Activated CD4-positive, alpha-beta T cell treated with anti-CD3 and anti-CD28 coated beads, Interleukin-2, amount 10 ng/mL, durations not matched to agents 7 days and 5 days (primary cell): Measurements from ENCODE around the gene C1orf122. TPM values are rescaled to one million over a fixed set of nuclear protein-coding genes. Genes with fewer than 3 reads are reported as not detected.

Experiments
- CTCF ChIA-PET: fragments of 350-600 bp; sonication (Branson Sonifier 250); formaldehyde crosslinking; loops from one replicate; lab custom pipeline; 2021; ENCODE audit warnings: antibody characterized with exemption; lab: Charles Lee
- POLR2A ChIA-PET: fragments of 350-600 bp; sonication (Branson Sonifier 250); formaldehyde crosslinking; loops from one replicate; lab custom pipeline; 2021; ENCODE audit warnings: antibody characterized with exemption; lab: Charles Lee
- DNase-seq: peaks from one replicate; pipeline ENCODE4 v3.0.0-alpha.2; 2020
- H3K27ac Mint-ChIP-seq: one replicate; pipeline ENCODE4 v1.8.0; 2021; ENCODE audit warnings: mild to moderate bottlenecking, moderate library complexity, mixed read lengths
- H3K27me3 Mint-ChIP-seq: one replicate; pipeline ENCODE4 v1.8.0; 2021; ENCODE audit warnings: mixed read lengths
- H3K36me3 Mint-ChIP-seq: one replicate; pipeline ENCODE4 v1.8.0; 2021; ENCODE audit warnings: low read depth, mixed read lengths
- H3K4me1 Mint-ChIP-seq: one replicate; pipeline ENCODE4 v1.8.0; 2021; ENCODE audit warnings: mixed read lengths
- H3K4me3 Mint-ChIP-seq: one replicate; pipeline ENCODE4 v1.8.0; 2021; ENCODE audit warnings: mild to moderate bottlenecking, moderate library complexity, mixed read lengths
- H3K9me3 Mint-ChIP-seq: one replicate; pipeline ENCODE4 v1.8.0; 2021; ENCODE audit warnings: mixed read lengths
- total RNA-seq, 2 experiments: library from RNA; stranded (reverse); gene quantifications; one replicate each; pipeline ENCODE4 v1.2.3, GENCODE V29; 2021

C1orf122 gene
- total RNA-seq, 2 experiments from 2014 or later, result 13.9 to 16.8 TPM

GRCh38 chr1:37809942-37810341 is 2.4 kb downstream of the C1orf122 start:
- ChIA-PET POLR2A (no interaction called here), CTCF (no interaction called here)
- H3K27me3 Mint-ChIP-seq, result no peaks in the 10 kb centered on the region
- H3K27ac Mint-ChIP-seq, result no peak overlapping the region
- no peak for DNase-seq
- peaks cover 24% of the 10 kb centered on the region for H3K36me3 Mint-ChIP-seq
- peaks cover 42% of the 10 kb centered on the region for H3K4me1 Mint-ChIP-seq
- no peak overlapping the region for H3K4me3 Mint-ChIP-seq
- no peaks in the 10 kb centered on the region for H3K9me3 Mint-ChIP-seq

DNA sequence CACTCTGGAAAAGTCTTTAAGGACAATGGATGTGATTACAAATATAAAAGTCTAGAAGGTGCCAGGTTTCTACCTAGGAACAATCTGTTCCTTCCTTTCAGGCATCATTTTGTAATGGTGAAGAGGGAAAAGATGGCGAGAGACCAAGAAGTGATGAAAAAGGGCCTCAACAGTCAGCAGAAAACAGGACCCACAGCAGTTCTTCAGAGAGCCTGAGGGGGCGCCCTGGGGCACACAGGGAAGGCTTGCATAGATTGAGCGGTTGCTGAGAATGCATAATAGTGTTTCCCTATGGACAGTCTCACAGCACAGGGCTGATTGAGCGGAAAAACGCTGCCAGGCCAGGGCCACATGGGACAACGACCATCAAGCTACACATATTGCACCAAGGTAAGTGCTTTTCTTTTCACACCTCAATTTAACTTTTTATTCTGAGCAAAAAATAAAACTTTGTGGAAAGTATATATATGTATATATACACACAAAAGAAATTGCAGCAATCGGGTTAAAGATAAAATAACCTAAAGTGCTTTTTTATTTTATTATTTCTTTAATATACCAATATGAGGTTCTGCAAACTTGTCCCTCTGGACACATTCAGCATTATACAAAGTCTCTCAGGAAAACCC is 3.6 kb downstream of the C1orf122 start:
- CTCF ChIA-PET, result interaction anchor here (0.8 kb wide), 1 partner anchor 10 kb away, joined by 3 read pairs; no protein-coding TSS in a partner anchor
- no peaks in the 10 kb centered on the region for H3K9me3 Mint-ChIP-seq
- POLR2A ChIA-PET, result no interaction called here
- DNase-seq, result peak; percentile 68
- peak overlapping the region; percentile 54 for H3K27ac Mint-ChIP-seq
- H3K36me3 Mint-ChIP-seq, result peaks cover 19% of the 10 kb centered on the region
- H3K4me3 Mint-ChIP-seq, result no peak overlapping the region
- H3K4me1 Mint-ChIP-seq, result peaks cover 33% of the 10 kb centered on the region
- no peaks in the 10 kb centered on the region for H3K27me3 Mint-ChIP-seq

GRCh38 chr1:37813529-37814145 is 6.0 kb downstream of the C1orf122 start:
- Mint-ChIP-seq H3K9me3 (no peaks in the 10 kb centered on the region), H3K4me3 (no peak overlapping the region), H3K27me3 (no peaks in the 10 kb centered on the region), H3K36me3 (peaks cover 11% of the 10 kb centered on the region), H3K27ac (no peak overlapping the region), H3K4me1 (peaks cover 22% of the 10 kb centered on the region)
- DNase-seq, result no peak
- POLR2A ChIA-PET, result no interaction called here
- CTCF ChIA-PET, result interaction anchor here (2.1 kb wide), 1 partner anchor 46 kb away, joined by 6 read pairs; the partner anchor contains the start of gene MTF1

- H3K9me3 Mint-ChIP-seq, result no peaks in the 10 kb centered on the region
- no peak overlapping the region for H3K27ac Mint-ChIP-seq
- no peak for DNase-seq
- no peaks in the 10 kb centered on the region for H3K27me3 Mint-ChIP-seq
- ChIA-PET POLR2A (no interaction called here), CTCF (no interaction called here)
- H3K4me3 Mint-ChIP-seq, result no peak overlapping the region
- peaks cover 11% of the 10 kb centered on the region for H3K36me3 Mint-ChIP-seq
- H3K4me1 Mint-ChIP-seq, result peaks cover 16% of the 10 kb centered on the region
These were observed 6.7 kb downstream of the C1orf122 start for GRCh38 chr1:37814252-37814651.

DNA sequence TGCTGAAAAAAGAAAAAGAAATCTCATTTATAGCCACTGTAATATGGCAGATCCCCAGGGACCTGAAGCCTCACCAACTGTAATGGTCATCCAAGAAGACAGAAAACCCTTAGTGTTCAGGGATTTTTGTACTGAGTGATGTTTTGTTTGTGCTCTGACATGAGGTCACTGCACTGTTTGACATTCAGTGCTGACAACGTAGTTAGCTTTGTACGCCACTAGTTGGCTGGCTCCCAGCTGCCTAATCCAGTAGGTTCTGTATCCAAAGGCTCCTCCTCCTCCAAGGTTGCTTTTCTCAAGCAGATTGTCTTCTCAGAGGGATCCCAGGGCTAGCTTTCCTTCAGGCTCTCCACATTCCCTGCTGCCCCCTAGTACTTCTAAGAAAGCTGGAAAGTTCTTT is 9.9 kb downstream of the C1orf122 start:
- H3K36me3 Mint-ChIP-seq, result peaks cover 26% of the 10 kb centered on the region
- DNase-seq, result no peak
- H3K27ac Mint-ChIP-seq, result peak overlapping the region; percentile 19
- no peak overlapping the region for H3K4me3 Mint-ChIP-seq
- no peaks in the 10 kb centered on the region for H3K9me3 Mint-ChIP-seq
- no peaks in the 10 kb centered on the region for H3K27me3 Mint-ChIP-seq
- ChIA-PET POLR2A (interaction anchor here (0.6 kb wide), 1 partner anchor 192 kb away, joined by 3 read pairs; no protein-coding TSS in a partner anchor), CTCF (interaction anchor here (0.6 to 1.1 kb wide), 3 partner anchors 14 to 34 kb away, joined by 3 read pairs; no protein-coding TSS in a partner anchor)
- H3K4me1 Mint-ChIP-seq, result no peaks in the 10 kb centered on the region

DNA sequence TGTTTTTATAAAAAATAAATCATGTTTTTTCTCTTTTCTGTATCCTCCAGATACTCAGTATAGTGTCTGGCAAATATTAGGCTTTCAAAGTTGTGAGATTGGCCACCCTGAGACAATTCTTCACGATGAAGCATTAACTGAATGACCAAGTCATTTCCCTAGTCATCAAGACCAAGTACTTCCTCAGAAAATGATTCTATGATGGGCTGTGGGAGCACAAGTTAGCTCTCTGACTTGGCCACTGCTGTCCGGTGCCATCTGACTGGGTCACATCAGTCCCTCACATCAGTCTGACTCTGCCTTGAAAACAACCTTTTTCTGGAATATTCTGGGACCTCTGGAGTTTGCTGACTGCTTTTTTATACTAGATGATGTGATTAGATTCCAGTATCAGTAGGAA is 13.9 kb downstream of the C1orf122 start:
- H3K27me3 Mint-ChIP-seq, result no peaks in the 10 kb centered on the region
- DNase-seq, result no peak
- H3K9me3 Mint-ChIP-seq, result no peaks in the 10 kb centered on the region
- POLR2A ChIA-PET, result no interaction called here
- H3K4me3 Mint-ChIP-seq, result no peak overlapping the region
- no peak overlapping the region for H3K27ac Mint-ChIP-seq
- CTCF ChIA-PET, result no interaction called here
- peaks cover 31% of the 10 kb centered on the region for H3K36me3 Mint-ChIP-seq
- H3K4me1 Mint-ChIP-seq, result peaks cover 4% of the 10 kb centered on the region

DNA sequence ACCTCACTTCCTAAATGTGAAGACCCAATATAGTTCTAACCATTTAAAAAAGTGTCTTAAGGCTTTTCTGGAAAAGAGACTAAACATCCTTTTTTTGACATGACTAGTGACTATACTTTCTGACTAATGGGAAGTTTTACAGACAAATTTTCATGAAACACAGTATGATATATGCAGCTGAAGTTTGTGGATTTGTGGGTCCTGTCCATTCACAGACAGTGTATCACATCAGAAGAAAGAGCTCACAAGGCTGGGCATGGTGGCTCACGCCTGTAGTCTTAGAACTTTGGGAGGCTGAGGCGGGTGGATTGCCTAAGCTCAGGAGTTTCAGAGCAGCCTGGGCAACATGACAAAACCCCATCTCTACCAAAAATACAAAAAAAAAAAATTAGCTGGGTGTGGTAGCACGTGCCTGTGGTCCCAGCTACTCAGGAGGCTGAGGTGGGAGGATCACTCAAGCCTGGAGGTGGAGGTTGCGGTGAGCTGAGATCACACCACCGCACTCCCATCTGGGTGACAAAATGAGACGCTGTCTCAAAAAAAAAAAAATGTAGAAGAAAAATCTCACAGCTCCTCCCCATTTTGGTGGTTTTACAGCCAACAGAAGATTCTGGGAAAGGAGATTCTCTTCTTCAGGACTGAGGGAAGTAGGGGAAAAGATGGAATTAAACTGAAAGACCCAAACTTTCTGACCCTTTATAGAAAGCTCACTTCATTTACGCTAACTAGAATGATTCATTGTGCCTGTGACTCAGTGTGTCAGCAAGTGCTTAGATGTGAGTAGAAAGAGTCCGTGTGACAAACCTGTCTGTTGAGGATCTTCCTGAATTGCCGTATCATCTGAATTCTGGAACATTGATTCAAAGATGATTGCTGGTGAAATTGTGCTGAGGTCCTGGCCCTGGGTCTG is 15.6 kb downstream of the C1orf122 start:
- H3K27me3 Mint-ChIP-seq, result no peaks in the 10 kb centered on the region
- peak overlapping the region; percentile 25 for H3K27ac Mint-ChIP-seq
- H3K4me3 Mint-ChIP-seq, result no peak overlapping the region
- CTCF ChIA-PET, result interaction anchor here (0.8 to 1.7 kb wide), 3 partner anchors 8 to 201 kb away, joined by 3 to 4 read pairs (median 3); partner anchors contain the start of gene MTF1
- peaks cover 34% of the 10 kb centered on the region for H3K36me3 Mint-ChIP-seq
- H3K4me1 Mint-ChIP-seq, result peaks cover 4% of the 10 kb centered on the region
- POLR2A ChIA-PET, result no interaction called here
- no peaks in the 10 kb centered on the region for H3K9me3 Mint-ChIP-seq
- DNase-seq, result no peak

DNA sequence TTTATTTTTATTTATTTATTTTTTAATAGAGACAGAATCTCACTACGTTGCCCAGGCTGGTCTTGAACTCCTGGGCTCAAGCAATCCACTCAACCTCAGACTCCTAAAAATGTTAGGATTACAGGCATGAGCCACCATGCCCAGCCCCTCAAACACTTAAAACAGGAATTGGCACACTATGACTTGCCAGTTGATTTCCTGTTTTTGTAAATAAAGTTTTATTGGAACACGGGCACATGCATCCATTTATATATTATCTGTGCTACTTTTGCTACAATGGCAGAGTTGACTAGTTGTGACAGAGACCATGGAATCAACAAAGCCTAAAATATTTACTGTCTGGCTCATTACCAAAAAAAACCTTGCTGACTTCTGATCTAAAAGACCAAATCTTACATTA is 16.4 kb downstream of the C1orf122 start:
- H3K27me3 Mint-ChIP-seq, result no peaks in the 10 kb centered on the region
- DNase-seq, result no peak
- H3K4me1 Mint-ChIP-seq, result peaks cover 4% of the 10 kb centered on the region
- peaks cover 37% of the 10 kb centered on the region for H3K36me3 Mint-ChIP-seq
- no peak overlapping the region for H3K27ac Mint-ChIP-seq
- H3K9me3 Mint-ChIP-seq, result no peaks in the 10 kb centered on the region
- CTCF ChIA-PET, result no interaction called here
- POLR2A ChIA-PET, result no interaction called here
- no peak overlapping the region for H3K4me3 Mint-ChIP-seq

- ChIA-PET POLR2A (no interaction called here), CTCF (no interaction called here)
- Mint-ChIP-seq H3K9me3 (no peaks in the 10 kb centered on the region), H3K4me1 (peaks cover 4% of the 10 kb centered on the region), H3K27ac (no peak overlapping the region), H3K36me3 (peaks cover 35% of the 10 kb centered on the region), H3K4me3 (no peak overlapping the region), H3K27me3 (no peaks in the 10 kb centered on the region)
- no peak for DNase-seq
These were observed 17.9 kb downstream of the C1orf122 start for GRCh38 chr1:37825506-37825905.

GRCh38 chr1:37828410-37829074 is 21.0 kb downstream of the C1orf122 start:
- Mint-ChIP-seq H3K4me3 (no peak overlapping the region), H3K9me3 (no peaks in the 10 kb centered on the region), H3K36me3 (peaks cover 27% of the 10 kb centered on the region), H3K4me1 (peaks cover 2% of the 10 kb centered on the region), H3K27ac (no peak overlapping the region), H3K27me3 (no peaks in the 10 kb centered on the region)
- DNase-seq, result no peak
- ChIA-PET CTCF (interaction anchor here (1.6 kb wide), 1 partner anchor 13 kb away, joined by 3 read pairs; no protein-coding TSS in a partner anchor), POLR2A (no interaction called here)

- H3K27ac Mint-ChIP-seq, result no peak overlapping the region
- H3K4me1 Mint-ChIP-seq, result no peaks in the 10 kb centered on the region
- DNase-seq, result no peak
- H3K36me3 Mint-ChIP-seq, result peaks cover 33% of the 10 kb centered on the region
- ChIA-PET POLR2A (no interaction called here), CTCF (interaction anchor here (0.7 to 1.4 kb wide), 2 partner anchors 8 to 14 kb away, joined by 3 read pairs; no protein-coding TSS in a partner anchor)
- H3K4me3 Mint-ChIP-seq, result no peak overlapping the region
- H3K9me3 Mint-ChIP-seq, result no peaks in the 10 kb centered on the region
- no peaks in the 10 kb centered on the region for H3K27me3 Mint-ChIP-seq
These were observed 23.5 kb downstream of the C1orf122 start for GRCh38 chr1:37831109-37831508.

GRCh38 chr1:37831809-37832208 is 24.2 kb downstream of the C1orf122 start:
- Mint-ChIP-seq H3K4me3 (no peak overlapping the region), H3K27me3 (no peaks in the 10 kb centered on the region), H3K4me1 (no peaks in the 10 kb centered on the region), H3K9me3 (no peaks in the 10 kb centered on the region), H3K27ac (no peak overlapping the region), H3K36me3 (peaks cover 33% of the 10 kb centered on the region)
- POLR2A ChIA-PET, result no interaction called here
- DNase-seq, result no peak
- CTCF ChIA-PET, result interaction anchor here (1.4 kb wide), 1 partner anchor 9 kb away, joined by 3 read pairs; no protein-coding TSS in a partner anchor
